ENCODE results near the gene TSPAN4.

TSPAN4 gene

DNA sequence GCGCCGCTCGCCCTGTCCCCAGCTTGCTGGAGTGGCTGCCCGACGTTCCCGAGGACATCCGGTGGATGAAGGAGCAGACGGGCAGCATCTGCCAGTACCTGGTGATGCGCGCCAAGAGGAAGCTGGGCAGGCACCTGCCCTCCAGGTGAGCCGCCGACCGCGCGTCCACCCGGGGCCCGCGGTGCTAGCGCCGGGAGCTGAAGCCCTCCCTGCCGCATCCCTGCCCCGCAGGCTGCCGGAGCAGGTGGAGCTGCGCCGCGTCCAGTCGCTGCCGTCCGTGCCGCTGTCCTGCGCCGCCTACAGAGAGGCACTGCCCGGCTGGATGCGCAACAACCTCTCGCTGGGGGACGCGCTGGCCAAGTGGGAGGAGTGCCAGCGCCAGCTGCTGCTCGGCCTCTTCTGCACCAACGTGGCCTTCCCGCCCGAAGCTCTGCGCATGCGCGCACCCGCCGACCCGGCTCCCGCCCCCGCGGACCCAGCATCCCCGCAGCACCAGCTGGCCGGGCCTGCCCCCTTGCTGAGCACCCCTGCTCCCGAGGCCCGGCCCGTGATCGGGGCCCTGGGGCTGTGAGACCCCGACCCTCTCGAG is 18.3 kb upstream of the TSPAN4 start:
- no peak for DNase-seq (ENCODE audit: low read depth)

DNA sequence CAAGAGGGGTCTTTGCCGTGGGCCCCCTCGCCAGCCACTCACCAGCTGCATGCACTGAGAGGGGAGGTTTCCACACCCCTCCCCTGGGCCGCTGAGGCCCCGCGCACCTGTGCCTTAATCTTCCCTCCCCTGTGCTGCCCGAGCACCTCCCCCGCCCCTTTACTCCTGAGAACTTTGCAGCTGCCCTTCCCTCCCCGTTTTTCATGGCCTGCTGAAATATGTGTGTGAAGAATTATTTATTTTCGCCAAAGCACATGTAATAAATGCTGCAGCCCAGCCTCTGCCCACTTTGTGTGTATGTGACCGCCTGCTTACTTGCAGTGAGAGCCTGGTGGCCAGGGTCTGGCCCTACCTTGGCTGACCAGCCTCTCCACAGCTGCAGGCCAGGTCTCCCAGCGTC is 17.7 kb upstream of the TSPAN4 start:
- DNase-seq (ENCODE audit: low read depth) = no peak

DNA sequence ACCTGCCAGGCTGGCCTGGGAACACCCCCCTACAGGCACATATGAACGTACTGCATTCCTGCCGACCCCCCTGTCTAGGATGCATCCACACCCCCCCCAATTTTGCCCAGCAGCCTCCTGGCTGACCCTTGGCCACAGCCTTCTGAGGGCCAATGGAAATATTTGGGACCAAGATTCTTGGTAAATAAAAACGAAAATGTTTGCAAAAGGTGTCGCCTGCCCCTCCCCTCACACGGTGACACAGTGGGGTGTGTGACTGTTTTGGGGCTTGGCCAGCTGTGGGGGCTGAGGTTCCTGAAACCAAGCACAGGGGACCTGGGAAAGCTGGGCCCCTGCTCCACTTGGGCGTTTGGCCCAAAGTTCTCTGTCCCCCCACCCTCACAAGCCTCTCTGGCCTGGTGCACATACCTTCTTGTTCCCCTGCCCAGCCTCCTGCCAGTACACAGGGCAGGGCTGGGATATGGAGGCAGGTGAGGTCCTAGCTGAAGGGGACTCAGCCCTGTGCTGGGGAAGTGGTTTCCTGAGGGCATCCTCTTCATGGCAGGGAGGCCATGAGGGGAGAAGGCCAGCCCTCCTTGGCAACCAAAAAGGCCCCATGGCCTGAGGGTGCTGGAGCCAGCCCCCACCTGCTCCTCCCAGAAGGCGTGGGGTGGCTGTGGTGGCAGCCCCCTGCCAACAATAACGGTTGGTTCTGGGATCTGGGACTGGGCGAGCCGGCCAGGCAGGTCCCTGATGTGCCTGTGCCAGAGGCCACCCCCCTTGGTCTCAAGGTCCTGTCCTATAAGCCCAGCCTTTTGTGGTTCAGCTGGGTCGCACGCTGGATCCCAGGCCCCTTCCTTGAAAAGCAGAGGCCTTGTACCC is 17.1 kb upstream of the TSPAN4 start:
- no peak for DNase-seq (ENCODE audit: low read depth)

DNA sequence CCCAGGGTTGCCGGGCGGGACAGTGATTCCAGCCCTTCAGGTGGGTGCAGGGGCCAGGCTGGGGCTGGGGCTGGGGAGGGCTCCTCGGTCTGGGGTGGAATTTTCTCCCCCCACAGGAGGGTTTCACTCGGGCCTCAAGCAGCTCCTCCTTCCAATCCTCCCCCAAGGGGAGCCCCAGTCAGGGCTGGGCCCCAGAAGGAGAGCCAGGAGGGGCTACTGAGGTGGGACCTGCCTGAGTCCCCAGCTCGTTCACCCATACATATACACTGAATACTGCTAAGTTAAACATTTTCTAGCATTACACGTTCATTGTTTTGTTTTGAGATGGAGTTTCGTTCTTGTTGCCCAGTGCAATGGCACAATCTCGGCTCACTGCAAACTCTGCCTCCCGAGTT is 16.4 kb upstream of the TSPAN4 start:
- DNase-seq (ENCODE audit: low read depth) = no peak

DNA sequence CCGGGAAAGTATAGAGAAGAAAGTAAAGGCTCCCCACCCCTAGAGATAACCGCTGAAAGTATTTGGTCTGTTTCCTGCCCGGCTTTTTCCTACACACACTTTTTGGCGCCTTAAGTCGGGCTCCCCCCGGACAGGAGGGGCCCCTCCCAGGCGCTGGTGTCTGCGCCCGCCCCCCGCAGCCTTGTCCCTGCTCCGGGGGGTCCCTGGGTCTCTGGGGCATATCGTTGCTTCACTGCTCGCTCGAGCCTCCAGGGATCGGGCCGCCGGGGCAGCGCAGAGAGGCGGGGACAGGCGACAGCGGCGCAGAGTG is 15.9 kb upstream of the TSPAN4 start:
- DNase-seq (ENCODE audit: low read depth) = no peak

DNA sequence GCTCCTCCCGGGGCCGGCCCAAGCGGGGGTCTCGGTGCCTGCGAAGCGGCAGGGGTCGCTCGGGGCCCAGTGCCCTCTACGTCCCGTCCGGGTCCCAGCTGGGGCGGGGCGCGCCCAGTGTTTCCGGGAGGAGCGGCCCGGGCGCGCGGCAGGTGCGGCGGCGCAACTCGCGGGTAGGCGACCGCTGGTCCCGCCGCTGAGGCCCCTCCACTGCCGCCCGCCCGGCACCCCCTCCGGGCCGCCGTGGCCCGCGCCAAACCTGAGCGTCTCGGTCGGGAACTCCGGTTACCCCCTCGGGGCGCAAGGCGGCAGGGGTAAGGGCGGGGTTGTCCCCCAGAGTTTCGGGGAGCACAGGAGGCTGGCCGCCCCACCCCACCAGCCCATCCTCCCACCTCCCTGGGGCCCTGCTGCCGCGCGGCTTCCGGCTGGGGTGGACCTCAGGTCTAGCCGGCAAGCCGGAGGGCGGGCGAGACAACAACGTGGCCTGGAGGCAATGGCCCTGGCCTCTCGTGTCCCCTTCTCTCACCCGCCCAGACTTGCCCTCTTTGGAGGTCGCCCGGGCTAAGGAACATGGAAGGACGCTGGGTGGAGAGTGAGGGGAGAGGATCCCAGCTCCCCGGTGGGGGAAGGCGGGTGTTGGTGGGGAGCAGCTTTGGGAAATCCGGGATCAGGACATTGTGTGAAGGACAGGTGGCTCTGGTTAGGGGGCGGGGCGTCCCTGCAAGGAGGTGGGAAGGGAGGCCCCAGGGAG is 15.3 kb upstream of the TSPAN4 start:
- no peak for DNase-seq (ENCODE audit: low read depth)

DNA sequence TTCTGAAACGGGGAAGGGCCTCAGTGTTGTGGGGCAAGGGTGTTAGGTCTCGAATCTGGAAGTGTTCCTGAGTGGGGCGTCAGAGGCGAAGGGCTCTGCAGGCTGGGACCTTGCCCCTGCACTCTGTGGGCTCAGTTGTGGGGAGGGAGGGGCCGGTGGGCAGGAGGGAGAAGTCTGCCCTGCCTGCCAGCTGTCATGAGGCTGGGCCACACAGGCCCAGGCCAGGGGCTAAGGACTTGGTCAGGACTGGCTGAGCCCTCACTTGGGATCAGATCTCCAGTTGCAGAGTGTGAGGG is 14.8 kb upstream of the TSPAN4 start, which contains the start of gene CRACR2B:
TSS of gene CRACR2B (plus strand) at position 23 of the 296 bp plus-strand sequence. CDS start 689 bp downstream, outside the sequence.
- no peak for DNase-seq (ENCODE audit: low read depth)

DNA sequence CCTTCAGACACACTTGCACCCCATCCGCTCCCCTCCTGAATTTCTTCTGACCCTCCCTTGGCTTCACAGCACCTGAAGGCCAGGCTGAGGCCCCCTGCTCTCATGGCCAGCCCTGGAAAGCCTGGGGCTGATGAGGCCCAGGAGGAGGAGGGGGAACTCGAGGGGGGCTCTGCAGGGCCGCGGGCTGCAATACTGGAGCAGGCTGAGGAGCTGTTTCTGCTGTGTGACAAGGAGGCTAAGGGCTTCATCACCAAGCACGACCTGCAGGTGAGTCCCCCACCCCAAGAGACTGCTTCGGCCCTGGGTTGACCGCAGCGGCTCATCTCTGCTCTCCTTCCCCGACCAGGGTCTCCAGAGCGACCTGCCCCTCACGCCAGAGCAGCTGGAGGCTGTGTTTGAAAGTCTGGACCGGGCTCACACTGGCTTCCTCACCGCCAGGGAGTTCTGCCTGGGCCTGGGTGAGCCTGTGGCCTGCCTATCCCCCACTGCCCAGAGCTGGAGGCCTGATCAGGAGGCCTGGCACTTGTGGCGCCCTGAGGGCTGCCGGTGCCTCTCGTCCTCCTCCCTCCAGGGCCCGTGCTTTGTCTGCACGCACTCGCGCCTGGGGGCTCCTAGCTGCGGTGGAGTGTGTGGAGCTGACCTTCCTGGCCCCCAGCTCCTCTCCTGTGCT is 14.0 kb upstream of the TSPAN4 start:
- DNase-seq (ENCODE audit: low read depth) = no peak

DNA sequence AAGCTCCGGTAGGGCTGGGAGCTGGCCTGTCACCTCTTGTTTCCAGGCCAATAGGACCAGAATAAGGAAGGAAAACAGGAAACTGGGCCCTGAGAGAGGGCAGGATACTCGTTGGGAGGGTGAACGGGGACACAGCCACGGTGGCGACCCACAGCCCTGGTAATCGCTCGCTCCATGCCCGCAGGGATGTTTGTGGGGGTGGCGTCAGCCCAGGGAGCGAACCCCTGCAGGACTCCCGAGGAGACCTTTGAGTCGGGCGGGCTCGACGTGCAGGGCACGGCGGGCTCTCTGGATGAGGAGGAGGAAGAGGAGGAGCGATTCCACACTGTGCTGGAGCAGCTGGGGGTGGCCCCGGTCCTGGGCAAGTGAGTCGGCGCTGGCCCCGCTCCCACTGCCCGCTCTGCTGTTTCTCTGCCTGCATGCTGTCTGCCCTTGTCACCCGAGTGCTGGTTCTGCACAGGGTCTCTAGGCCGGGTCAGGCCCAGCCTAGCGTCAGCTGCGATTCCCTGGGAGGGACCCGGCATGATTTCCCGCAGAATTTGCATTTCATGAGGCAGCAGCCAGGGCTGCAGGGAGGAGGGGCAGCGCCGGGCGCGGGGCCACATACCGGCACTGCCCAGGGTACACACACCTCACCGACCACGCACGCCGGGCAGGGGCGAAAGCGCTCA is 13.3 kb upstream of the TSPAN4 start:
- DNase-seq (ENCODE audit: low read depth) = no peak

DNA sequence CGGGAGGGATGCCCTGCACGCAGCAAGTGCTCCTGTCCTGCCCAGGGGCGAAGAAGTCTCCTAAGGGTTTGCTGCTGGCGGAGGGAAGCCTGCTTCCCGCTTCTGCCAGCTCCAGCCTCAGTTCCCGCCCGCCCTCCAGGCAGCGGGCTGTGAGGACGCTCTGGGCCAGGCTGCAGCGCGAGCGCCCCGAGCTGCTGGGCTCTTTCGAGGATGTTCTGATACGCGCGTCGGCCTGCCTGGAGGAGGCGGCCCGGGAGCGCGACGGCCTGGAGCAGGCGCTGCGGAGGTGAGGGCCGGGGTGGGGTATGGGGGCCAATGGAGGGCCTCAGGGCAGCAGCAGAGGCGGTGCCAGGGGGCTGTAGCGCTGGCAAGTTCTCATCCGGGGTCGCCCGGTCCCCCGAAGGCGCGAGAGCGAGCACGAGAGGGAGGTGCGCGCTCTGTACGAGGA is 12.8 kb upstream of the TSPAN4 start:
- DNase-seq (ENCODE audit: low read depth) = no peak

DNA sequence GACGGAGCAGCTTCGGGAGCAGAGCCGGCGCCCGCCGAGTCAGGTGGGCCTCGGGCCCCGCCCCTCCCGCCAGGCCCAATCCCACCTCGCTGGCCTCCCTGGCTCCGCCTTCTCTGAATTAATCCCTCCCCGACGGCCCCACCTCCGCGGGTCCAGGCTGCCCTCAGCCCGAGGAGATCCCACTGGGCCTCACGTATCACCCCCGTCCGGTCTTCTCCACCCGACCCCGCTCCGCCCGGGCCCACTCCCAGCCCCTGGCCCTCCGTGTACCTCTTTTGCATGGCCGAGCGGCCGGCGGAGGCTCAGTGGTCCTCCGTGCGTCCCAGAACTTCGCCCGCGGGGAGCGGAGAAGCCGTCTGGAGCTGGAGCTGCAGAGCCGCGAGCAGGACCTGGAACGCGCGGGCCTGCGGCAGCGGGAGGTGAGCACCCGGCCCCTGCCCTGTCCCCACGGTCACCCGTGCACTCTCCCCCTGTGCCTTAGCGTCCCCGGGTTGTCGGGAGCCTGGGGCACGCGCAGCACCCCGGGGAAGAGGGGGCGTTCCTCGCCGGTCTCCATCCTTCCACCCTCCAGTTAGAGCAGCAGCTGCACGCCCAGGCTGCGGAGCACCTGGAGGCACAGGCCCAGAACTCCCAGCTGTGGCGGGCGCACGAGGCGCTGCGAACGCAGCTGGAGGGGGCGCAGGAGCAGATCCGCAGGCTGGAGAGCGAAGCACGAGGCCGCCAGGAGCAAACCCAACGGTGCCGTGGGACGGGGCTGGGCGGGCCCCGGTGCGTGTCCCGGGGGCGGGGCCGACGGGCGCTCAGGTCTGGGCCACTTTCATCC is 12.1 kb upstream of the TSPAN4 start:
- peak; percentile 66 for DNase-seq (ENCODE audit: low read depth)

DNA sequence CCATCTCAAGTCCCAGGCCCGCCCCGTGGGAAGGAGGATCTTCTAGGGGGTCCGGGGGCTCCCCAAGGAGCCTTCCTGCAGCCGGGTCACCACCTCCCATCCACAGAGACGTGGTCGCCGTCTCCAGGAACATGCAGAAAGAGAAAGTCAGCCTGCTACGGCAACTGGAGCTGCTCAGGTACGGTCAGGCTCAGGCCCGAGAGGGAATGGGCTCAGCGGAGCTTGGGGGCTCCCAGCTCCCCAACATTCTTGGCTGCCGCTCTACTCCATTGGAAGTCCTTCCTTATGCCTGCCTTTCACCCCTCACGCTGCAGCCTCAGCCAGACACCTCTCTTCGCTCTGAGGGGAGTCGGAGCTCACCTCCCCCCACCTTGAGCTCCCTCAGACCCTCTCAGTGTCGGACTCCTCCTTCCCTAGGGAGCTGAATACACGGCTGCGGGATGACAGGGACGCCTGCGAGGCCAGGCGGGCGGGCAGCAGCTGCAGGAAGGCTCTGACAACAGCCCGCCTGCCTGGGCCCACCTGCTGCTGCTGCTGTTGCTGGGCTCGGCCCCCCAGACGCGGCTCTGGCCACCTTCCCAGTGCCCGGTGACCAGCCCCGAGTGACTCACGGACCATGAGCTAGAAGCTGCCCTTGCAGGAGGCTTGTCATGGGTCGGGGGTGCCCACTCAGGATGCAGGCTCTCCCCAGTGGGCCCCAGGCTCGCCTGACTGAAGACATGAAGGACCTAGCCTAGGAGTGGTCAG is 11.4 kb upstream of the TSPAN4 start:
- DNase-seq (ENCODE audit: low read depth) = no peak

DNA sequence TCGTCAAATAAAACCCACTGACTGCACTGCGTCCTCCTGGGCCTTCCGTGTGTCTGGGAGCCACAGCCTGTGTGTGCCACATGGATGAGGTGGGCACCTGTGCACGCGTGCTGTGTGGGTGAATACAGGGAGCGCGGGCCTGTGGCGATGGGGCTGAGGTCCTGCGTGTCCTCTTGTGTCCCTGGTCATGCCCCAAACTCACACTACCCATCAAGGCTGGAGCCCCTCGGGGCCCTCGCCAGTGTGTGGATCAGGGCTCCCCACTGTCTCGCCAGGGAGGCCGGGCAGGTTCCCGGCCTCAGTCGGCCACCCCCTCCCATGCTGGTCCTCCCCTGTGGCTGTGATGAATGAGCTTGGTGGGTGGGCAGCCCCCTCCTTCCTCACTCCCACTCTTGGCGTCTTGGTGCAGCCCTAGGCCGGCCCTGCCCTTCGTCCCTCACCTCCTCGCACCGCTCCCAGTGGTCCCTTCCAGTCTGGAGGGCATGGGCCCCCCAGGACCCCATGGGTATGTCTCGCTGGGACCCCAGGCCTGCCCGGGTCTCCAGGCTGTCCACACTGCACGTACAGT is 10.6 kb upstream of the TSPAN4 start:
- no peak for DNase-seq (ENCODE audit: low read depth)

DNA sequence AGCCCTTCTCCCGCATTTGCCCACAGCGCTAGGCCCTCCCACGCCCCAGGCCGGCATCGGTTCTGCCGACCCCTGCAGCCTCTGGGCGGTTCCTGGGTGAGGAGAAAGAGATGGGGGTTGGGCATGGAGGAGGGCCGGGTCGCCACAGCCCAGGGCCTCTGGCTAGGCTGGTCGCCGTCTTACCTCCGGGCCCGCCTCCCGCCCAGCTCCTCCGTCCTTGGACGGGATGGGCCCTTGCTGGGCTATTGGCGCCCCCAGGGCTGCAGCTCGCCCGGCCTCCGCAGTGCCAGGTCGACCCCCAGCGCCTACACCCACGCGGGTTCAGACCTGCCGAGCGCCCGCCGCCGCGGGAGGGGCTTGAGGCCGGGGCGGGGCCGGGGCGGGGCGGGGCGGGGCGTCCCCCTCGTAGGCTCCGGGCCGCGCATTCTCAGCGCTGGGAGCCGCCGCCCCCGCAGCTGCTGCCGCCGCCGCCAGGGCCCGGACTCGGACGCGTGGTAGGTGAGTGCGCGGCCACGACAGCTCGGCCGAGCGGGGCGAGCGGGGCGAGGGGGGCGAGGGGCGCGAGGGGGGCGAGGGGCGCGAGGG is 10.0 kb upstream of the TSPAN4 start, which contains the start of gene CD151:
TSS of gene CD151 (plus strand) at position 424 of the 585 bp plus-strand sequence. CDS start 3,118 bp downstream, outside the sequence.
- DNase-seq (ENCODE audit: low read depth) = peak; percentile 34

DNA sequence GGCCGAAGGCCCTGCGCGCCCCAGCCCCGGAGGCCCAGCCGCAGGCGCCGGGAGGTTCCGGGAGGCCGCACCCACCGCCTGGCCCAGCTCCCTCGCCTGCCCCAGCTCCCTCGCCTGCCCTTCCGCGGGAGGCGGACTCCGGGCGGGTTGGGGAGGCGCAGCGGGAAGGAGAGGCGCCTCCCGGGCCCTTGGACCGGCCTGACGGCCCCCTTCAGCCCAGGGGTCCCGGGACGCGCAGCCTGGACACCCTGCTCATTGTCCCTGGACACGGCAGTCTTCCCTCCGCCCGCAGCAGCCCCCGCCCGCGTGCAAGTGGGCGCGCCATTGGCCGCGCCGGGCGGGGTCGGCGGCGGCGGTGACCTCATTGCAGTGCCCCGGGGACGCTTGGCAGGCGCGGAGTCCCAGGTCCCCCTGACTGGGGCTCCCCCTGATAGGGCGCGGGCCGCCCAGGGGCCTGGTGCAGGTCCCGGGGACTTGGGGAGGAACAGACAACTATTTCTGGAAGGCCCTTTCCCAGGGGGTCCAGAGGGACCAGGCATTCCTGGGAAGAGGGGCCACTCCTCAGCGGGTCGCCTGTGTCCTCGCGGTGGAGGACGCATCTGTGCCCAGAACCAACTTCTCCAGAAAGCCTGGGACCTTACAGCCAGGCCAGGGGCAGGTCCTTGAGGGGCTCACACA is 9.4 kb upstream of the TSPAN4 start:
- peak; percentile 41 for DNase-seq (ENCODE audit: low read depth)

DNA sequence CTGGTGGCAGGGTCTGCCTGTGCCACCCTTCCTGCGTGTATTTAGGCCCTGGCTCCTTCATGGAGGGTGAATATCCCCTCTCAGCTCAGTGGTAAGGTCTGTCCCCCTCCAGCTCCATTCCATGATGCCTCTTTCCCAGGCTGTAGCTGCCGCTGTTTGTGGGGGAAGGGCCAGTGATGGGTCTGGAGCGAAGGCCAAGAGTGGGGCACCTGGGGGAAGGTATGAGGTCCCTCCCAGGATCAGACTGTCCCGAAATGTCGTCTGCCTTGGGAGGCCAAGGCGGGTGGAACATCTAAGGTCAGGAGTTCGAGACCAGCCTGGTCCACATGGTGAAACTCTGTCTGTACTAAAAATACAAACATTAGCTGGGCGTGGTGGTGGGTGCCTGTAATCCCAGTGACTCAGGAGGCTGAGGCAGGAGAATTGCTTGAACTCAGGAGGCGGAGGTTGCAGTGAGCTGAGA is 8.8 kb upstream of the TSPAN4 start:
- DNase-seq (ENCODE audit: low read depth) = no peak

DNA sequence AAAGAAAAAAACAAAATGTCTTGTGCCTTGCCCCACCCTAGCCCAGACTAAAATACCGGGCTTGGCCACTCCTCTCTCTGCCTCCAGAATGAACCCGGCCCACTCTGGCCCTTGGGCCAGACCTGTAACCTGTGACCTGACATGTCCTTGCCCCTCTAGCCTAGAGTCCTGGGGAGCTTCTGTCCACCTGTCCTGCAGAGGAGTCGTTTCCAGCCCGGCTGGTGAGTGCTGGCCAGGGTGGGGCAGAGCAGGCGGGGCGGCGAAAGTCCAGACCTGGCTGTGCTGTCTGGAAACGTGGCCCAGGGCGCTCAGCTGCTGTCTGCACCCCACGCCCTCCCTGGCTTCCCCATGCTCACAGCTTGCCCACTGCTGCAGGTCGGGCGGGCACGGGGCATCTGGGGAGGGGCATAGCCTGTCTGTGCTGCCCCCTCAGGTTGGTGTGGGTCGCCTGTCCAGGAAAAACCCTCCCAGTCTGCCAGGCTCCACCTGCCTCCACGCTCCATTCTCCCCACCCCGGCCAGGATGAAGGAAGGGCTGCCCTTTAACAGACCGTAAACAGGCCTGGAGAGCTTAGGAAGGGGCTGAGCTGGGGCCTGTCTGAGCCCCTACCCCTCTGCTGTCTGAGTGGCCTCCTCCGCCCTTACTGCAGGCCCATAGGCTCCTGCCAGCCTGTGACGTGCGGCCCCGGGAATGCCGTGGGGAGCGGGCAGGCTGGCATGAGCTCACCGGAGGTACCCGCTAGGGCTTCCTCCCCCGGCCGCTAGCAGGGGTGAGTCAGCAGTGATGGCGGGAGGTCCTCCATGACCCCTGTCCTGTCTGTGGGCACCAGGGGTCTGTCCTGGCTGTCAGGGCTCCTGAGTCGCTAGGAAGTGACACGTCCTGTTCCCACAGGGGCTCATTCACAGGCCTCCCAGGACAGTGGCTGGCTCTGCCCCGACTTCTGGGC is 8.0 kb upstream of the TSPAN4 start:
- DNase-seq (ENCODE audit: low read depth) = peak; percentile 87

DNA sequence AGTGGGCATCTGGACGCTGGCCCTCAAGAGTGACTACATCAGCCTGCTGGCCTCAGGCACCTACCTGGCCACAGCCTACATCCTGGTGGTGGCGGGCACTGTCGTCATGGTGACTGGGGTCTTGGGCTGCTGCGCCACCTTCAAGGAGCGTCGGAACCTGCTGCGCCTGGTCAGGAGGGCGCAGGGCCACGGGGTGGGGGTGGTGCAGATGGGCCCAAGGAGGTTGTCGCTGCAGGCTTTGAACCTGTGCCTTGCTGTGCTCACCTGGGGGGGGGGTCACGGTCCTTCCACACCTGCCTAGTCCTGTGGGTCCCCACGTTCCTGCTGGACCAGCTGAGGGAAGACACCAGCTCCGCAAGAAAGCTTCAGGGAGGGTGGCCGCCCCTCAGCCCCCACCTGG is 6.4 kb upstream of the TSPAN4 start:
- no peak for DNase-seq (ENCODE audit: low read depth)
